Activated CD4-positive, alpha-beta T cell treated with anti-CD3 and anti-CD28 coated beads, Interleukin-2, amount 10 ng/mL, durations not matched to agents 7 days and 5 days (primary cell): ENCODE measurements around the gene RAD51B. TPM values are rescaled to one million over a fixed set of nuclear protein-coding genes. Genes with fewer than 3 reads are reported as not detected.

Experiments used
- CTCF ChIA-PET: fragments of 350-600 bp; sonication (Branson Sonifier 250); formaldehyde crosslinking; loops from one replicate; lab custom pipeline; 2021; ENCODE audit warnings: antibody characterized with exemption; lab: Charles Lee
- POLR2A ChIA-PET: fragments of 350-600 bp; sonication (Branson Sonifier 250); formaldehyde crosslinking; loops from one replicate; lab custom pipeline; 2021; ENCODE audit warnings: antibody characterized with exemption; lab: Charles Lee
- DNase-seq: peaks from one replicate; pipeline ENCODE4 v3.0.0-alpha.2; 2020
- H3K27ac Mint-ChIP-seq: one replicate; pipeline ENCODE4 v1.8.0; 2021; ENCODE audit warnings: mild to moderate bottlenecking, moderate library complexity, mixed read lengths
- H3K27me3 Mint-ChIP-seq: one replicate; pipeline ENCODE4 v1.8.0; 2021; ENCODE audit warnings: mixed read lengths
- H3K36me3 Mint-ChIP-seq: one replicate; pipeline ENCODE4 v1.8.0; 2021; ENCODE audit warnings: low read depth, mixed read lengths
- H3K4me1 Mint-ChIP-seq: one replicate; pipeline ENCODE4 v1.8.0; 2021; ENCODE audit warnings: mixed read lengths
- H3K4me3 Mint-ChIP-seq: one replicate; pipeline ENCODE4 v1.8.0; 2021; ENCODE audit warnings: mild to moderate bottlenecking, moderate library complexity, mixed read lengths
- H3K9me3 Mint-ChIP-seq: one replicate; pipeline ENCODE4 v1.8.0; 2021; ENCODE audit warnings: mixed read lengths
- total RNA-seq, 2 experiments: library from RNA; stranded (reverse); gene quantifications; one replicate each; pipeline ENCODE4 v1.2.3, GENCODE V29; 2021

Gene RAD51B
- total RNA-seq, 2 experiments from 2014 or later: 20.6 to 30.3 TPM

GRCh38 chr14:68637106-68638021 lies 817.8 kb downstream of the RAD51B start:
- Mint-ChIP-seq H3K9me3 (peaks cover 13% of the 10 kb centered on the region), H3K36me3 (peaks cover 3% of the 10 kb centered on the region), H3K27ac (no peak overlapping the region), H3K4me1 (no peaks in the 10 kb centered on the region), H3K27me3 (no peaks in the 10 kb centered on the region), H3K4me3 (no peak overlapping the region)
- ChIA-PET POLR2A (interaction anchor here (0.9 kb wide), 1 partner anchor 11 kb away, joined by 3 read pairs; no protein-coding TSS in a partner anchor), CTCF (interaction anchor here (0.9 to 1.7 kb wide), 3 partner anchors 8 to 180 kb away, joined by 3 read pairs; no protein-coding TSS in a partner anchor)
- DNase-seq: no peak

DNA sequence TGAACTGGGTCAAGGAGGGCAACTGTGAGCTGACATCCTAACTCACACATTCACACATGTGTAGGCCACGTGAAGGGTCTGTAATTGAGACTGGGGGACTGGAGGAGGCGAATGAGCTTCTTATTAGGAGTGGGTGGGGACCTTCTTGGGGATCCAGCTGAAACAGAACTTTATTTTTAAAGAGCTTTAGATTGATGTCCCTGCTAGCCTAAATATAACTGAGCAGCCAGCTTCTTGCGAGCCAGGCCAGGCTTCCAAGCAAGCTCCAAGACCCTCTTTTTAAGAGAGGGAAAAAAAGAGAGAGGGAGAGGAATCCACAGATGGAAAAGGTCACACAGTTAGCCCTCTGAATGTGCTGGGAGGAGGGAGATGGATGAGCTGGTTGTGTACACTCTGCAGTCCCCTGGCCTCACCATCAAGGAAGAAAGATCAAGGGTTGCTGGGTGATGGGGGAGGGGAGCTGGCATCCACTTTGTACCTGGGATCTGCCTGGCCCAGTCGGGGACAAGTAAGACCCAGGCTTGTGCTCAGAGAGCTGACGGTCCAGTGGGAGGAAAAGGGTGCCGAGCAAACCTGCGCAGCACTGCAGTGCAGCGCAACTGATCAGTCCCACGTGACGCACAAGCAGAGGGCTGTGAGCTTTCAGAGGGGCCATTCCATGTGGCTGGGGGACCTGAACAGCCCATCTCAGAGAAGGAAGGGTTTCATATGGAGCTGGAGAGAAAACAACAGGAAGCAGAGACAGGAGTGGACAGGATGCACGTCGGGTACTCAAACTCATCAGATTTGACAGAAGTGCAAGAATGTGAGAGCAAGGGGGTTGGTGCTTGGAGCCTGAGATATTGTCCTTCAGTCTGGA lies 818.8 kb downstream of the RAD51B start:
- Mint-ChIP-seq H3K4me3 (no peak overlapping the region), H3K9me3 (peaks cover 15% of the 10 kb centered on the region), H3K4me1 (no peaks in the 10 kb centered on the region), H3K27ac (no peak overlapping the region), H3K27me3 (no peaks in the 10 kb centered on the region), H3K36me3 (peaks cover 3% of the 10 kb centered on the region)
- POLR2A ChIA-PET: no interaction called here
- CTCF ChIA-PET: interaction anchor here (0.7 to 1.7 kb wide), 4 partner anchors 9 to 179 kb away, joined by 3 read pairs; no protein-coding TSS in a partner anchor
- DNase-seq: no peak

DNA sequence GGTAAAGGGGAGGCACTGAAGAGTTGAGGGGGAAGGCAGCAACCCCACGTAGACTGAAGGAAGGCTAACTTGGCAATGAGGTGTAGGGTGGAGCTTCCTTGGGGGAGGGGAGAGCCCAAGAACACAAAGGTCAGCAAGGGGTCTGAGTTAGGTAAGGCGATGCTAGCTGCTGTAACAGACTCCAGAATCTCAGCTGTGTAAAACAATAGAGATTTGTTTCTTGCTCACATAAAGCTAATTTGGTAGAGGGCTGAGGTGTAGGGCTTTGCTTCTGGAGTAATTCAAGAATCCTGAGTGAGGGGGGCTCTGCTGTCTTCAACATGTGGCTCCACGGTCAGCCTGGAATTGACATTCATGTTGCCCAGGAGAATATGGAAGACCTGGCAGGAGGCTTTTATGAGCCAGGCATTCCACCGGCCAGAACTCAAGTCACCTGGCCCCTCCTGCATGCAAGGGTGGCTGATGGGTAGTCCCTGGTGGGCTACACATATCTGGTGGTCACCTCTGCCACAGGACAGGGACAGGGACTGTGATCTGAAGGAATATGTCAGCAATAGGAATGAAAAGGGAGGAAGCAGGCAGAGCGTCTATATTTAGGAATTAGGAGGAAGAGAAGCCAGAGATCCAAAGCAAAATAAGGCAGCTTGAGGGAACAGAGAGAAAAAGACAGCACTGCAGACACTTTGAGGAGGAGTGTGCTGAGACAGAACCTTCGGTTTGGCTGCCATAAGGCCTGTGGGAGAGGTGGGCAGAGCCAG lies 819.6 kb downstream of the RAD51B start:
- H3K4me3 Mint-ChIP-seq: no peak overlapping the region
- no peaks in the 10 kb centered on the region for H3K4me1 Mint-ChIP-seq
- POLR2A ChIA-PET: no interaction called here
- H3K36me3 Mint-ChIP-seq: peaks cover 3% of the 10 kb centered on the region
- H3K27me3 Mint-ChIP-seq: no peaks in the 10 kb centered on the region
- no peak for DNase-seq
- no peak overlapping the region for H3K27ac Mint-ChIP-seq
- peaks cover 18% of the 10 kb centered on the region for H3K9me3 Mint-ChIP-seq
- CTCF ChIA-PET: interaction anchor here (1.5 to 1.7 kb wide), 2 partner anchors 10 to 178 kb away, joined by 3 read pairs; no protein-coding TSS in a partner anchor

- peaks cover 3% of the 10 kb centered on the region for H3K36me3 Mint-ChIP-seq
- CTCF ChIA-PET: interaction anchor here (0.9 kb wide), 1 partner anchor 9 kb away, joined by 3 read pairs; no protein-coding TSS in a partner anchor
- POLR2A ChIA-PET: no interaction called here
- H3K27ac Mint-ChIP-seq: no peak overlapping the region
- no peak overlapping the region for H3K4me3 Mint-ChIP-seq
- peaks cover 18% of the 10 kb centered on the region for H3K9me3 Mint-ChIP-seq
- no peaks in the 10 kb centered on the region for H3K27me3 Mint-ChIP-seq
- H3K4me1 Mint-ChIP-seq: no peaks in the 10 kb centered on the region
- no peak for DNase-seq
Measured at GRCh38 chr14:68639758-68640574, 820.4 kb downstream of the RAD51B start.

- Mint-ChIP-seq H3K4me3 (no peak overlapping the region), H3K4me1 (no peaks in the 10 kb centered on the region)
- CTCF ChIA-PET: interaction anchor here (0.8 kb wide), 1 partner anchor 22 kb away, joined by 3 read pairs; no protein-coding TSS in a partner anchor
Measured at GRCh38 chr14:68643673-68644072, 824.1 kb downstream of the RAD51B start.

GRCh38 chr14:68644101-68644500 lies 824.5 kb downstream of the RAD51B start:
- POLR2A ChIA-PET: no interaction called here
- Mint-ChIP-seq H3K9me3 (peaks cover 18% of the 10 kb centered on the region), H3K36me3 (peaks cover 3% of the 10 kb centered on the region), H3K4me1 (no peaks in the 10 kb centered on the region), H3K27ac (no peak overlapping the region), H3K27me3 (no peaks in the 10 kb centered on the region), H3K4me3 (no peak overlapping the region)
- CTCF ChIA-PET: interaction anchor here (0.8 kb wide), 1 partner anchor 21 kb away, joined by 3 read pairs; no protein-coding TSS in a partner anchor
- no peak for DNase-seq

More at GRCh38 chr14:68643673-68644072, 824.1 kb downstream of the RAD51B start:
- no peaks in the 10 kb centered on the region for H3K27me3 Mint-ChIP-seq
- no peak for DNase-seq
- H3K9me3 Mint-ChIP-seq: peaks cover 18% of the 10 kb centered on the region
- no peak overlapping the region for H3K27ac Mint-ChIP-seq
- POLR2A ChIA-PET: no interaction called here
- H3K36me3 Mint-ChIP-seq: peaks cover 3% of the 10 kb centered on the region

- H3K4me3 Mint-ChIP-seq: no peak overlapping the region
- POLR2A ChIA-PET: no interaction called here
- H3K27ac Mint-ChIP-seq: no peak overlapping the region
- DNase-seq: no peak
- H3K9me3 Mint-ChIP-seq: peaks cover 17% of the 10 kb centered on the region
- CTCF ChIA-PET: no interaction called here
- peaks cover 3% of the 10 kb centered on the region for H3K36me3 Mint-ChIP-seq
- no peaks in the 10 kb centered on the region for H3K27me3 Mint-ChIP-seq
- H3K4me1 Mint-ChIP-seq: peaks cover under 1% of the 10 kb centered on the region
Measured at GRCh38 chr14:68645371-68645770, 825.8 kb downstream of the RAD51B start.

DNA sequence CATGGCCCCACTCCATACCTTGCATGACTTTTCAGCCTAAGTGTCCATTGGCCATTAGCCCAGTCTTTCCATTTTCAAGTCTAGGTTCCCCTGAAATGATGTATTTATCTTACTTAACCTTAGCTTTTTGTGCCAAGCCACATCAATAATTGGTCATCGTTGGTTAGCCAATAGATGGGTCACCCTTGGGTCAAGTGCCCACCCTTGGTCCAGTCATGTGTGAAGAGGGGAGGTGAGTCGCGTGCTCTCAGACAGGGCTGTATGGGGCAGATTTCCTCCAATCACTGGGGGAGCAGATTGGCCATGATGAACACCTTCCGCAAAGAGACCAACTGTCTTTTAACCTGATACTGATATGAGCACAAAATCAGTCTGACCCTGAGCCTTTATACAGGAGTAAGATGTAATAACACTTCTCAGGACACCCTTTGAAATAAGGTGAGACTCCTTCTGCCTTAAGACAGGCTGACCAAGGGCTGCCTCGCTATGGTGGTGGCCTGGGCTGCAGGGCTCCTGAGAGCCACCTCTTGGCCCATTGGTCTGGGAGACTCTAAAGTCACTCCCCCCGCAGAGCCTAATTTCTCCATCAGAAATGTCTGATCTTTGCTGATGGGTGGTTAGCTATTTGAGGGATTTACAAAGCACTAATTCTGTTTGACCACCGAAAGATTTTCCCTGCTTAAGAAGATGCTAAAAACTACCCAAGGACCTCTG lies 830.1 kb downstream of the RAD51B start:
- POLR2A ChIA-PET: no interaction called here
- no peak overlapping the region for H3K27ac Mint-ChIP-seq
- no peaks in the 10 kb centered on the region for H3K27me3 Mint-ChIP-seq
- CTCF ChIA-PET: interaction anchor here (0.8 to 1.5 kb wide), 2 partner anchors 9 to 11 kb away, joined by 3 read pairs; no protein-coding TSS in a partner anchor
- no peaks in the 10 kb centered on the region for H3K9me3 Mint-ChIP-seq
- H3K36me3 Mint-ChIP-seq: no peaks in the 10 kb centered on the region
- no peak for DNase-seq
- H3K4me3 Mint-ChIP-seq: no peak overlapping the region
- peaks cover 6% of the 10 kb centered on the region for H3K4me1 Mint-ChIP-seq

GRCh38 chr14:68650404-68650994 lies 830.9 kb downstream of the RAD51B start:
- Mint-ChIP-seq H3K4me3 (no peak overlapping the region), H3K36me3 (no peaks in the 10 kb centered on the region), H3K4me1 (peaks cover 6% of the 10 kb centered on the region), H3K9me3 (no peaks in the 10 kb centered on the region), H3K27me3 (no peaks in the 10 kb centered on the region), H3K27ac (no peak overlapping the region)
- ChIA-PET POLR2A (no interaction called here), CTCF (interaction anchor here (1.5 kb wide), 1 partner anchor 12 kb away, joined by 3 read pairs; no protein-coding TSS in a partner anchor)
- no peak for DNase-seq

GRCh38 chr14:68651075-68651474 lies 831.5 kb downstream of the RAD51B start:
- DNase-seq: no peak
- Mint-ChIP-seq H3K27me3 (no peaks in the 10 kb centered on the region), H3K4me3 (no peak overlapping the region), H3K27ac (no peak overlapping the region), H3K4me1 (peaks cover 6% of the 10 kb centered on the region), H3K36me3 (no peaks in the 10 kb centered on the region), H3K9me3 (no peaks in the 10 kb centered on the region)
- ChIA-PET POLR2A (no interaction called here), CTCF (no interaction called here)
